Stimulated activated CD4-positive, alpha-beta T cell treated with anti-CD3 and anti-CD28 coated beads, Interleukin-1b, Interleukin-23, amount 100 ng/mL, for 1 hour (primary cell): ENCODE results near the gene MAP3K15.

Source experiments
- DNase-seq, 2 donors: peaks; one replicate each; pipeline ENCODE4 v3.0.0-alpha.2; 2020; ENCODE audit warnings: low read depth in 2 of 2

MAP3K15 gene

GRCh38 chrX:19389227-19389845, 126.0 kb downstream of the MAP3K15 start:
- DNase-seq = no peak

GRCh38 chrX:19388741-19389140, 126.6 kb downstream of the MAP3K15 start:
- no peak for DNase-seq

DNA sequence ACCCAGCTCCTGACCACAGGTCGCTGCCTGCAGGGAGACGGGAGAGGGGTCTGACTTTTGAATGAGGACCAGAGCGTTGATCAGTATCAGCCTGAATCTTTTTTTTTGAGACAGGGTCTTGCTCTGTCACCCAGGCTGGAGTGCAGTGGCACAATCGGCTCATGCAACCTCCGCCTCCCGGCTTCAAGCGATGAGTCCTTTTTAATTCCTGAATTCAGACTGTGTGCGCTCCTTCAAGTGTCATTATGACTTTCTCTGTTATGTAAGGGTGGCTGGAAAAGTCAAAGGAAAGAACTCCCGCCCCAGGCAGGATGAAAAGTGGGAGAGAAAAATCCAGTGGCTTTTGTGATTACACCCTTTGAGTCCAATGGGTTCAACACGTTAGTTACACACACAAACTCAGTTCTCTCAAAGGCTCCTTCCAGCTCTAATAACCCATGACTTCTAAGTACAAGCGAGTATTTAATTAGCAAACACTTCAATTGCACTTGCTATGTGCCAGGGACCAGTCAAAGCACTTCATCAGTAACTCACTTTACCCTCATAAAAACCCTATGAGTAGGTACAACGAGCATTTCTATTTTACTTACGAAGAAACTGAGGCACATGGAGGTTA, 127.1 kb downstream of the MAP3K15 start:
- no peak for DNase-seq

DNA sequence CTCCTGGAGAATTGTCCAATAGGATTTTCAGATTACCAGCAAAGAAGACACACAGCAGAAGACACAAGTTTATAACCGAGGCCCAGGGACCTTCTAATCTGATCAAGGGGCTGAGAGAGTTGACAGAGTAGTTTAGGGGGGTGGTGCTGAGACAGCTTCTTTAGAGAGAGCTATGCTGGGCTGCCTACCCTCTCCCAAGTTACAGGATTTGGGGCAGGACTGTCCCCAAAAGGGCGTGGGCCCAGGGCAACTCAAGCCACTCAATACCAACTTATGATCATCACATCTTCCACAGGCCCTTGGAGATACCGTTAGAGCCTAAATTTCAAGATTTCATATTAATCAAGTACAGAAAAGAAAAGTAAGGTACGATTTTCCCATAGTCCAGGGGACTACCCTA, 128.6 kb downstream of the MAP3K15 start:
- no peak for DNase-seq

GRCh38 chrX:19382555-19383145, 132.7 kb downstream of the MAP3K15 start:
- DNase-seq = peak in 1 of 2 donors; percentile 37

- no peak for DNase-seq
These were observed 134.0 kb downstream of the MAP3K15 start for GRCh38 chrX:19381326-19381725.

- DNase-seq = no peak
These were observed 137.5 kb downstream of the MAP3K15 start for GRCh38 chrX:19377799-19378198.

- DNase-seq = no peak
These were observed 139.8 kb downstream of the MAP3K15 start for GRCh38 chrX:19375546-19375945.

- DNase-seq = no peak
These were observed 141.9 kb downstream of the MAP3K15 start for GRCh38 chrX:19373351-19373891.

GRCh38 chrX:19372547-19373331, 142.6 kb downstream of the MAP3K15 start:
- DNase-seq = no peak

DNA sequence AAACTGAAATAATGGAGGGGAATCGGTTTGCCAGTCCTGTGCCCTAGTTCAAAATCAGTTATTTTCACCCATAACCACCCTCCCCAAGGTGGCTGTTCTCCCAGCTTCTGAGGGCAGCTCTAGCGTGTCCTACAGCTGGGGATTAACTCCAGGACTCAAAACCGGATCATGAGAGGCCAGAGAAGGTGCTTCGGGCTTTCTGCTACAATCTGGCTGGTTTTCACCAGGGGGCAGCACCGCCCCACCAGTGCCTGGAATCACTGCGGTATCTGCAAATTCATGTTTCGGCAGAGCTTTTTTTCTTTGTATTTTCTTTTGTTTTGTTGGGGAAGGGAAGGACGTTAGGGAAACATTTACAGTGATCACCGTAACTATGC, 143.2 kb downstream of the MAP3K15 start:
- peak; percentile 14 to 43 for DNase-seq

DNA sequence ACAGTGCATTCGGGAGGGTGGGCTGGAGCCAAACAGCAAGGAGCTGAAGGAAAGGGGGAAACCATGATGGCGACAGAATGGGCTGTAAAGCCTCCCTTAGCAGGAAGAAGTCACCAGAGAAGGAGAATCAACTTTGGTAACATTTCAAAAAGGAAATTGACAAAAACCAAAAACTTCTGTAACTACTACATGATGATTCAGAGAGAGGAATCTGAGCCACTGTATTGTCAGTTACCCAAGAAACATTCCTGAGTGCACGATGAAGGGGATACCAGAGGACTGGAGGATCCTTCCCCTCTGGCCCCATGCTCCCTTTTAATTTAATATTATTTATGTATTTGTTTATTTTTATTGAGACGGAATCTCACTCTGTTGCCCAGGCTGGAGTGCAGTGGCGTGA, 145.2 kb downstream of the MAP3K15 start:
- DNase-seq = no peak

- no peak for DNase-seq
These were observed 146.7 kb downstream of the MAP3K15 start for GRCh38 chrX:19368576-19368975.

GRCh38 chrX:19361701-19362100, 153.6 kb downstream of the MAP3K15 start:
- DNase-seq = no peak

DNA sequence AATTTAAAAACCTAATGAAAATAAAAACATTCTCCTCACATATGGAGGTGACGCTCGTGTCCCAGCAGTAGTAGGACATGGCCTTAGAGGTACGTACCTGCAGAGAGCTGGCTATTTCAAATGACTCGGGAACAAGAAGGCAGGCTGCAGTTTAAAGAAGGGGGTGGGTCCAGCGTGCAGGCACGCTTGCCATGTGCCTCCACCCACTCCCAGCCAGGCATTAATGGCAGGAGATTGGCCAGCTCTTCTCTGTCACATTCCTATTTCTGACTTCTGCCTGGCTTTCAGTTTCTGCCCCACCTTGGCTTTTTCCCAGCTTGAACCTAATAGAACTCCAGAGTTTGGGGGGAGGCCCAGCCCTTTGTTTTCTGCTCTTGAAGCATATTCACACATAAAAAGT, 154.4 kb downstream of the MAP3K15 start:
- DNase-seq = no peak

DNA sequence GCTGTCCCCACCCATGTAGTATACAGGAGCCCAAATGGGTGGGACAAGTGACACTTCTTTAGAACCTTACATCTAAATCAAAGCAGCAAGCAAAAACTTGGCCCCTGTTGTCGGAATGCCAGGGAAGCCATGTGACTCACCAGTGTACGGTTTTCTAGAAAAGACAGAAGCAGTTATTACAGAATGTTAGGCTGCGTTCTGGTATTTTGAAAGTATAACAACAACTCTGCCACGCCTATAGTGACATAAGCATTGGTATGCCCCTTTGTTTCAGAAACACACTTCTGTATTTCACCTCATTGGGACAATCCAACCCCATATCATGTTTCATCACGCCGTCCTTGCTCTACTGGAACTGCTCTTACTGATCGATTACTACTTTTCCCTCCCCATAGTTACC, 156.8 kb downstream of the MAP3K15 start:
- no peak for DNase-seq

GRCh38 chrX:19354625-19355024, 160.7 kb downstream of the MAP3K15 start:
- DNase-seq = no peak

DNA sequence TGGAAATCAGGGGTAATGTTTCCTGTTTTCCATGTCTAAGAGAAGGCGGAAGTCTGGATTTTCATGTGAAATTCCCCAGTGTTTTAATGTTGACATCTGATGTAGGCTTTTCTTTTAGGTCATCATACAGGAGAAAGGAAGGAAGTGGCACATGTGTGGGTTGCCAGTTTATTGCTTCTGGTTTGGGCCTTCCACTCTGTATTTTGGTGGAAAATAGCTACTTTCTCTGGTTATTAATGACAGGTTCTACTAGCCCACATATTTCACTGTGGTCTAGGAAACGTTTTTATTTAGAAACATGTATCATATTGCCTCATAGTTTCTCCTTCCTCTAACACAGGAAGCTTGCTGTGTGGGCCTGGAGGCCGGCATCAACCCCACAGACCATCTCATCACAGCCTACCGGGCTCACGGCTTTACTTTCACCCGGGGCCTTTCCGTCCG, 164.3 kb downstream of the MAP3K15 start:
- DNase-seq = no peak

DNA sequence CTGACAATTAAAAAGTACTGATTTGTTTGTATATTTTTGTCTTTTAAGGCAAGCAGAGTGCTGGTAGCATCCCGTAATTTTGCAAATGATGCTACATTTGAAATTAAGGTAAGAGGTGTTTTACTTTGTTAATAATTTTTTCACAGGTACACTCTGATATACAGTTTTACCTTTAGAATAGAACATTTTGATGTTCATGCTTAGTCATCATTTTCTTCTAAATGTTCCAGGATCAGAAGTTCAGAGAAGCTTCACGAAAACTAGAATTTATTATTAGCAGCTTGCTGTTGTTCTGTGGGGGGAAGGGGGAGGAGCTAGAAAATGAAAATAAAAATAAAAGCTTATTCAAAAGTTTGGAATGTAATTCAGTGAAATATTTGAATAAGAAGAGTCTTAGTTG, 166.0 kb downstream of the MAP3K15 start:
- DNase-seq = no peak

DNA sequence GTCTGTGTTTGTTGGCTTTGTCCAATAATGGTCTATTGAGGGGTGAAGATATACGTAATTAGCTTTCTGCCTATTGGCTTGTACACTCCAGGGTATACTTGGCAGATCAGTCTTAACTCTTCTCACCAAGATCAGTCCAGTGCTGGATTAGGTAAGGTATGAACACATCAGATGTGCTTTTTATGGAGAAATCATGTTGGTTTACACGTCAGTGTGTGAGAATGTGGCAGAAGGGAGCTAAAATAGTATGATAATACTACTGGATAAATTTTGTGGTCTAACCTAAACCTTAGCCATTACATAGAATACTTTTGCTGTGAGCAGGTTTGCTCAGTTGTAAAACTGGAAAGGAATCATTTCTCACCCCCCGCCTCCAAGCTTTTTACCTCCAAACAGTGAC, 167.4 kb downstream of the MAP3K15 start:
- no peak for DNase-seq

DNA sequence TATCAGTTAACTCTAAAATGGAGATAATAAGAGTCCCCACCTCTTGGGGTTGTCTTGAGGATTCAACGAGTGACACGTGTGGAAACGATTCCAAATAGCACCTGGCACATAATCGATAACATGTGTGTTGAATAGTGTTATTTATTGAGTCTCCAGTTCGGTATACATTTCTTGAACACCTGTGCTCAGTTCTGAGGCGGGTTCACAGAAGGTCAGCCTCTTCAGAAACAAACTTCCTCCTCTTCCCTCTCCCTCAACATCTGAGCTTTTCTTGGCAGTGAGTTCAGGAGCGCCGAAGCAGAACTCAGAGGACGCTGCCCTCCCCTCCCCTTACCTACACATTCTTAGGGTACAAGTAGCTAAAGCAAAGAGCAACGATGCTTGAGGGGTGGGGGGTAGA, 170.6 kb downstream of the MAP3K15 start:
- no peak for DNase-seq
